GM18499 (cell line): Measurements from ENCODE around the gene HSD3B2.

Experiments used
- ATAC-seq: cut with Tn5 transposase; IDR thresholded peaks from one replicate; pipeline ENCODE4 v1.9.1; 2021; ENCODE audit warnings: moderate number of reproducible peaks; ENCODE audit not compliant: insufficient read depth, unreplicated experiment

HSD3B2 gene

DNA sequence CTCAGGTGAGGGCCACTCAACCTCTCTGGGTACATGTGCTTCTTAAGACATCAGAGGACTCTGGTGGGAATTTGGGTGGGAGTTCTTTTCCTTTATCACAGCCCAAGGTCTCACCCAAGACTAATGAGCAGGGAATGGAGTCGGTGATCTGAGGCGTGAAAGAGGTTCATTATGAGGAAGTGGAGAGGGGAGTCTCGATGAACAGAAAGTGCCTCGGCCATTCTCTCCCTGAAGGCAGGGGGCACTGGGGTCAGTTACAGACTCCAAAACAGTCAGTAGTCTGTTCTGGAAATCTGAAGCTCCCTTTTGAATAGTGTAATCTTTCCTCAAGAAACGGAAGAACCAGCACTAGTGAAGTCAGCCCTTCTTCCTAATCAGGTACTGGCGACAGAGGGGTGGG is 36.2 kb downstream of the HSD3B2 start:
- no peak for ATAC-seq

DNA sequence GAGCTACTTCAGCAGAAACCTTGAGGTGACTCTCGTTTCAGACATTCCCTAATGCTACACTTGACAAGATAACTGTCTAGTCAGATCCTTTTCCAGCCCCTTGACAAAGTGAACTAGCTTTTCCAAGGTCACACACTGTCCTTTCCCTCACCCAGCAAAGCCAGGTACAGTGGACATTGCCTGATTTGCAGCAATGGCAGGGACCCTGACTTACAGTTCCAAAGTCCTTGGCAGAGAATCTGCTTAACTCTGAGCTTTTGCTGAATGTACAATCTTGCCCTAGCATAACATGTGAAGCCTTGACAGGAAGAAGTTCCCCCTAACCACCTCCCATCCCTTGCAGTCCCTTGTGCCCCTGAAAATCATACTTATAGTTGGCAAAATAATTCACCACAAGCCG is 37.1 kb downstream of the HSD3B2 start:
- ATAC-seq = no peak

DNA sequence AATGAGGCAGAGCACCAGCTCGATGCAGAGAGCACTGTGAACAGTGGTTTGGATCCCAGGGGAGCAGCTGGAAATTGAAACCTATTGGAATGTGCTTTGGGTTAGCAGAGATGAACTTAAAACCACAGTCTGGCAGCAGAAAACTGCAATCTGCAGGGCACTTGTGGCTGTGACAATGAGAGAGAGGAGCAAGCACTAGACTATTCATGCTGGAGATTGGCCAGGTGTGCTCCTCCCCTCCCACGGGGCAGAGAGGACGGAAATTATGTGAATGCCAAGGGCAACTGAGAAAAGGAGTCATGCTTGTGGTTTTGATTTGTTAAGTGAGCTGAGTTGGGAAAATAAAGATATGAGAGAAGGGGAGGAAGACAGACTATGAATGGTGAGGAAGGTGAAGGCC is 38.1 kb downstream of the HSD3B2 start:
- no peak for ATAC-seq

DNA sequence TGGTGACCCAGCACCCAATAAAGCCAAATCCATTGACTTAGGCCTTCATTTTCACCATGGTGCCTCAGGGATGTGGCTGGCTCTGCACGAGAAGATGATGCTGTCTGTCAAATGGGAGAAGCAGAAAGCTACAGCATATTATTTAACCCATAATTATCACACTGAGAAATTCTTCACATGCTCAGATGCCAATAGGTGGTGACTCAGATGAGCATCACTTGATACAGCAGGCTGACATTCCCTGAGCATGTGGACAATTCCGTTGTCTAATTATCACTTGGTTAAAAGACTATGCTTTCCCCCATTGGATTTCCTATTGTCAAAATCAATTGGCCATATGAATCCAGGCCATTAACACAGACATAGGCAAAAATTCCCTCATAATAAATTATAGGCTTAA is 48.0 kb downstream of the HSD3B2 start:
- no peak for ATAC-seq

DNA sequence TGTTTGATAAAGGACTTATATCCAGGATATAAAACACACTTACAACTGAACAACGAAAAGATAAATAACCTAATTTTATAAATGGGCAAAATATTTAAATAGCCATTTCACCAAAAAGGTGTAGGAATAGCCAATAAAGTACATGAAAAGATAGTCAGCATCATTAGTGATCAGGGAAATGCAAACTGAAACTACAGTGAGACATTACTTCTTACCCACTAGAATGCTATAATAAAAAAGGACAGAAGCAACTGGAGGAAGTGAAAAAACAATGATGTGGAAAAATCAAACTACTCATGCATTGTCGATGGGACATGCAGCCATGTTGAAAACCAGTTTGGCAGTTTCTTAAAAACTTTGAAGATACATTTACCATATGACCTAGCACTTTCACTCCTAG is 48.6 kb downstream of the HSD3B2 start:
- no peak for ATAC-seq

DNA sequence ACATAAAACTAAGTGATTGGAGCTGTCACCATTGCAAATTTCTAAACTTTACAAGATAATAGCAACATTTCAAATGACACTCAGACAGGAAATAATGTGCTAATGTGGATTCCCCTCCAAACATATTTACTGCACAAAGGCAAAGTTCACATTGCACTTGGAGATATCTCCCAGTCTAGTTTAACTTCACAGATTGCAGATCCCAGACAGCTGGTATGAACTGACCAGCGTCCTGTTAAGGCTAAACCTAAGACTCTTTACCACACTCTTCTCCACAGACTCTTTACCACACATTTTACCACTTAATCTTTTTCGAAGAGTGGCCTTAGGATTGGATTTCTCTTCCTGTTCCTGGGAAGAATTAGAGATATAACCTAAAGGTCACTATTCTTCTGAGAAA is 51.5 kb downstream of the HSD3B2 start:
- ATAC-seq = no peak

DNA sequence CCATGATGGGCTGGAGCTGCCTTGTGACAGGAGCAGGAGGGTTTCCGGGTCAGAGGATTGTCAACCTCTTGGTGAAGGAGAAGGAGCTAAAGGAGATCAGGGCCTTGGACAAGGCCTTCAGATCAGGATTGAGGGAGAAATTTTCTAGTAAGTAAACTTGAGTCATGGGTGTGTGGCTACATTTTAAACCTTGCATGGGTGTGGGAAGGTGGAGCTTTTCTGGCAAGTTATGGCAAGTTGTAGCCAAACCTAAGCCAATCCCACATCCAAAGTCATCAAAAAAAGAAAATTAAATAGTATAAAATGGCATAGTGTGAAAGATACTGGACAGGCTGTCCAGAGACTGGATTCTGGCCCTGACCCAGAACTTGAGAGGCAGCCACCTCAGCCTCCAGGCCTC is 52.3 kb downstream of the HSD3B2 start:
- ATAC-seq = no peak

DNA sequence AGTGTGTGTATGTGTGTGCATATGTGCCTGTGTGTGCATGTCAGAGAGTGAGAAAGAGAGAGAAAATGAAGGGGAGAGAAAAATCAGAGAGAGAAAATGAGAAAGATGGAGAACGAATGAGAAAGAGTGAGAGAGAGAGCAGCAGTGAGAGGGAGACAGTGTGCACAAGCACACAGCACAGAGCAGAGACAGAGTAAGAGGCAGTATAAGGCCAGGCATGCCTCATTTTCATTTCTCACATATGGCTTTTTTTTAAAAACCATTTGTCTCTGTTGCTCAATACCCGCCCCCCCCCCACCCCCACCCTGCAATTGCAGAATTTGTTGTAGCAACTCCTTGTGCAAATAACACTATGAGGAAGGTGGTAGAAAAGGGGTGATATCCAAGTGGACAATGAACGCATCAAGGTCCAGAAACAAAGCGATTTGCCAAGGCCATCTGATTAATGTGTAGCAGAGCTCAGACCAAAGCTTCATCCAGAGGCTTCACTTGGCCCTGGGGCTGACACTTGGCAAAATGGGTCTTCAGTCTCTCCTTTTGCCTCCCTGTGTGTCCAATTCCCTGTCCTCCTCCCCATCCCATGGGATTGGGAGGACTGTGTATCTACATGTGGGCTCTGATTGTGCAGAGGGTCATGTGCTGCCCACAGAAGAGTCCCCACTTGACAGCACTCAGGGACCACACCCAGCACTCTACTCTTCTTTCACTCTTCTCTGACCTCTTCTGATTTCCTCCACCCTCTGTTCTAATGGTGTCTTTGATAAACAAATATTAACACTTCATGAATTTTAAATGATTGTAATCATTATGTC is 53.1 kb downstream of the HSD3B2 start:
- ATAC-seq = no peak

DNA sequence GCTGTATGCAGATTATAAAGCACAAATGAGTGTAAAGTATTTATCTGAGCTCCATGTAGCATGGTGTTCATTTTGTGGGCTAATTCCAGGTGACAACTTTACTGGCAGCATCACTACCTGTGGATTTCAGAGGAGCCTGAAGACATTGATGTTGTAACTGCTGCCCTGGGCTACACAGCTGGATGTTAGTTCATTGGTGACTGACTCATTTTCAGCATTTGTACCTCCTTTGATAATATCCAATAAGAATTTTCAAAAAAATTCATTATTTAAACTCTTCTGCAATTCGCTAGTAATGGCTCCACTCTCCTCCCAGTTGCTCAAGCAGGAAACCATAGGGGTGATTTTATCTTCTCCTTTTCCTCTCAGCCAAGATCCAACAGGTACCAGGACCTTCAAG is 54.8 kb downstream of the HSD3B2 start:
- ATAC-seq = no peak

DNA sequence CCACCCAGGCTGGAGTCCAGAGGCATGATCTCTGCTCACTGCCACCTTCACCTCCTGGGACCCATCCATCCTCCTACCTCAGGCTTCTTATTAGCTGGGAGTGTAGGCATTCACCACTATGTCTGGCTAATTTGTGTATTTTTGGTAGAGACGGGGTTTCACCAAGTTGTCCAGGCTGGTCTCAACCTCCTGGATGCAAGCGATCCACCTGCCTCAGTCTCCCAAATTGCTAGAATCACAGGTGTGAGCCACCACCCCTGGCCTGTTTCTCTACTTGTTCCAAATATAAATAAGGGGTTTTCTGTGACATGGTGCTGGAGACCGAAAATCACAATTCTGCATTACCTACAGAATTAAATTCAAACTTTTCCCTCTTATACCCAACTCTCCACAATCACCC is 55.4 kb downstream of the HSD3B2 start:
- no peak for ATAC-seq

DNA sequence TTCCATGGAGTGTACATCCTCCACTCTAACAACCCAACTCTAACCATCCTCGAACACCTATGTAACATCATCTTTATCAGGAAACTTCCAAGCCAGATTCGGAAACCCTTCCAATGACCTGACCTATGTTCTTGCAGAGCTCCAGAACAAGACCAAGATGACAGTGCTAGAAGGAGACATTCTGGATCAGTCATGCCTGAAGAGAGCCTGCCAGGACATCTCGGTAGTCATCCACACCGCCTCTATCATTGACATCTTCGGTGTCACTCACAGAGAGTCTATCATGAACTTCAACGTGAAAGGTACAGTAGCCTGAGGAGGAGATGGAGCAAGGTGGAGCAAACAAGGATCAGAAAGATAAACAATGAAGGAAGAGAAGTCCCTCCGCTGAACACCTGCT is 56.0 kb downstream of the HSD3B2 start:
- ATAC-seq = no peak

DNA sequence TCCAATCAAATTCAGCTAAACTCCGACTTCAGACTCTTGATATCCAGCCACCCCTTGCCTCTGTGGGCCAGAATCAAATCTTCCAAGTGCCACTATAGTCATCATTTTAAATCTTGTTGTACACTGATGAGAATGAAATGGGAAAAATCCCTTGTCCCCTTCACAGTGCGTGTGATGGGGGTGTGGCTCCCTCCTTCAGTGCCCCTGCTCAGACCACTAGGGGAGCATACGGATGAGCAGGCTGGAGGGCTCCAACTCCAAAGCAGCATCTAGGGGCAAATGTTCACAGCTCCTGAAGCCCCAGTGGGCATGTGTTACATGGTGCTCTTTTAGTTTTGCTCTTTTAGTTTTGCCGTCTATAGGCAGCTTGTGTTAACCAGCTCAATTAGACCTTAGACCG is 56.6 kb downstream of the HSD3B2 start:
- ATAC-seq = no peak

DNA sequence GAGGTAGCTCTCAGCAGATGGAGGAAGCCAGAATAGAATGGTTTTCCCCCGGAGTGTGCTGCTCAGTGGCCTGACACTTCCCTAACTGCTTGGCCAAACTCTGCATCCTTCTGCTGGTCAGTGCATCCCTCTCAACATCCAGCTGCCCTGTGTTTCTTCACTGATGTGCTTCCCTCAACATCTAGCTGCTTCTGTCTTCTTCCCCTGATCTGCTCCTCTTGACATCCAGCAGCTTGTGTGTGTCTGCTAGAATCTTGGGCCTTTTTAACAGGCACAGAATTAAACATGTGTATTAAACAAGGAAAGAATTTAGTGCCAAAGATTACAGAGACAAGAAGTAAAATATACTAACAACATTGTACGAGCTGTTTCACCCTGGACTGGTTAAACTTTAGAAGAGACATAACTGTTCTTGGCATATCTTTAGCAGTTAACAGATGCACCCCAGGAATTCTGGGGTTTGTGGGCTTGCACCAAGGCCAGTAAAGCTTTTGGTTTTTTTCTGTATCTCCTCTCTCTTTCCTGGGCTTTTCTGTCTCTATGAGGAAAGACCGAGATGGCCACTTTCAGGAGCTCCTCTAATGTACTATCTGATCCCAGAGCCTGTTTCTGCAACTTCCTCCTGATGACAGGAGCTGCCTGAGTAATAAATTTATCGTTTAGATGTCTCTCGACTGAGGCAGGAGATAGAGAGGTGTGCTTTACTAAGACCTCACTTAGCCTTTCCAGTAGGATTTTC is 57.3 kb downstream of the HSD3B2 start:
- ATAC-seq = no peak
